Sigmoid colon (tissue), 4 donors: ENCODE measurements around the gene PDE6C.

Source experiments
- EP300 ChIP-seq, 4 donors: sonication (generic); formaldehyde crosslinking; IDR thresholded peaks; one replicate each; pipeline ENCODE4 v1.6.1; 2017; ENCODE audit warnings: antibody characterized with exemption in 4 of 4
- POLR2A ChIP-seq, 2 donors: fragments of 450-650 bp; IDR thresholded peaks; one replicate each; pipeline ENCODE4 v1.6.1; 2016; ENCODE audit warnings: antibody characterized with exemption in 2 of 2, mild to moderate bottlenecking in 2 of 2, moderate library complexity in 2 of 2
- TF ChIP-seq, protein P1 (sequence below), 4 experiments: fragments of 450-650 bp in 3 of 4; fragments of 200-600 bp in 1 of 4; IDR thresholded peaks; one replicate each; pipeline ENCODE4 v1.5.1; 2016 to 2019; ENCODE audit warnings: antibody characterized with exemption in 4 of 4, mild to moderate bottlenecking in 3 of 4, moderate library complexity in 2 of 4

- TF ChIP-seq, protein P1, sequence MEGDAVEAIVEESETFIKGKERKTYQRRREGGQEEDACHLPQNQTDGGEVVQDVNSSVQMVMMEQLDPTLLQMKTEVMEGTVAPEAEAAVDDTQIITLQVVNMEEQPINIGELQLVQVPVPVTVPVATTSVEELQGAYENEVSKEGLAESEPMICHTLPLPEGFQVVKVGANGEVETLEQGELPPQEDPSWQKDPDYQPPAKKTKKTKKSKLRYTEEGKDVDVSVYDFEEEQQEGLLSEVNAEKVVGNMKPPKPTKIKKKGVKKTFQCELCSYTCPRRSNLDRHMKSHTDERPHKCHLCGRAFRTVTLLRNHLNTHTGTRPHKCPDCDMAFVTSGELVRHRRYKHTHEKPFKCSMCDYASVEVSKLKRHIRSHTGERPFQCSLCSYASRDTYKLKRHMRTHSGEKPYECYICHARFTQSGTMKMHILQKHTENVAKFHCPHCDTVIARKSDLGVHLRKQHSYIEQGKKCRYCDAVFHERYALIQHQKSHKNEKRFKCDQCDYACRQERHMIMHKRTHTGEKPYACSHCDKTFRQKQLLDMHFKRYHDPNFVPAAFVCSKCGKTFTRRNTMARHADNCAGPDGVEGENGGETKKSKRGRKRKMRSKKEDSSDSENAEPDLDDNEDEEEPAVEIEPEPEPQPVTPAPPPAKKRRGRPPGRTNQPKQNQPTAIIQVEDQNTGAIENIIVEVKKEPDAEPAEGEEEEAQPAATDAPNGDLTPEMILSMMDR (IDR thresholded peaks at IDR 0.05) = no peak
- no peak for TF ChIP-seq POLR2A (IDR thresholded peaks at IDR 0.05)
- TF ChIP-seq EP300 (IDR thresholded peaks at IDR 0.05) = no peak
These were observed 31.5 kb upstream of the PDE6C start for GRCh38 chr10:93580828-93581227.
